Esophagus muscularis mucosa (tissue), 4 donors: ENCODE results near the gene ZSCAN16.

ENCODE experiments used
- EP300 ChIP-seq: sonication (generic); formaldehyde crosslinking; IDR thresholded peaks from one replicate; pipeline ENCODE4 v1.6.1; 2017; ENCODE audit warnings: antibody characterized with exemption
- POLR2A ChIP-seq: fragments of 450-650 bp; IDR thresholded peaks from one replicate; pipeline ENCODE4 v1.6.1; 2017; ENCODE audit warnings: antibody characterized with exemption, moderate library complexity, mild to moderate bottlenecking, low read depth
- POLR2AphosphoS5 ChIP-seq, 2 donors: sonication (generic); formaldehyde crosslinking; IDR thresholded peaks; one replicate each; pipeline ENCODE4 v1.6.1; 2017; ENCODE audit warnings: antibody characterized with exemption in 2 of 2
- TF ChIP-seq, protein P1 (sequence below), 3 experiments: fragments of 200-600 bp in 2 of 3; fragments of 450-650 bp in 1 of 3; sonication (generic) in 2 of 3; IDR thresholded peaks; one replicate each; pipeline ENCODE4 v1.5.1; 2017 to 2019; ENCODE audit warnings: antibody characterized with exemption in 3 of 3, mild to moderate bottlenecking in 2 of 3, moderate library complexity in 1 of 3

- TF ChIP-seq, protein P1, sequence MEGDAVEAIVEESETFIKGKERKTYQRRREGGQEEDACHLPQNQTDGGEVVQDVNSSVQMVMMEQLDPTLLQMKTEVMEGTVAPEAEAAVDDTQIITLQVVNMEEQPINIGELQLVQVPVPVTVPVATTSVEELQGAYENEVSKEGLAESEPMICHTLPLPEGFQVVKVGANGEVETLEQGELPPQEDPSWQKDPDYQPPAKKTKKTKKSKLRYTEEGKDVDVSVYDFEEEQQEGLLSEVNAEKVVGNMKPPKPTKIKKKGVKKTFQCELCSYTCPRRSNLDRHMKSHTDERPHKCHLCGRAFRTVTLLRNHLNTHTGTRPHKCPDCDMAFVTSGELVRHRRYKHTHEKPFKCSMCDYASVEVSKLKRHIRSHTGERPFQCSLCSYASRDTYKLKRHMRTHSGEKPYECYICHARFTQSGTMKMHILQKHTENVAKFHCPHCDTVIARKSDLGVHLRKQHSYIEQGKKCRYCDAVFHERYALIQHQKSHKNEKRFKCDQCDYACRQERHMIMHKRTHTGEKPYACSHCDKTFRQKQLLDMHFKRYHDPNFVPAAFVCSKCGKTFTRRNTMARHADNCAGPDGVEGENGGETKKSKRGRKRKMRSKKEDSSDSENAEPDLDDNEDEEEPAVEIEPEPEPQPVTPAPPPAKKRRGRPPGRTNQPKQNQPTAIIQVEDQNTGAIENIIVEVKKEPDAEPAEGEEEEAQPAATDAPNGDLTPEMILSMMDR (IDR thresholded peaks at IDR 0.05) = no peak
- TF ChIP-seq POLR2A (no peak), POLR2AphosphoS5 (IDR thresholded peaks at IDR 0.05) (no peak), EP300 (no peak)
Measured at GRCh38 chr6:28124971-28125353, 553 bp downstream of the ZSCAN16 start.
